ENCODE measurements around the gene PPP2R2C. TPM values are rescaled to one million over a fixed set of nuclear protein-coding genes. Genes with fewer than 3 reads are reported as not detected.

Gene PPP2R2C
- total RNA-seq, 1 donor: under 0.01 TPM

- H3K4me3 ChIP-seq (ENCODE audit: insufficient read depth, low read length): no peak overlapping the region
- no peaks in the 10 kb centered on the region for H3K27me3 ChIP-seq (ENCODE audit: insufficient read depth, low read length)
- H3K4me2 ChIP-seq (ENCODE audit: insufficient read depth, low read length): no peak overlapping the region
- TF ChIP-seq, protein P1, sequence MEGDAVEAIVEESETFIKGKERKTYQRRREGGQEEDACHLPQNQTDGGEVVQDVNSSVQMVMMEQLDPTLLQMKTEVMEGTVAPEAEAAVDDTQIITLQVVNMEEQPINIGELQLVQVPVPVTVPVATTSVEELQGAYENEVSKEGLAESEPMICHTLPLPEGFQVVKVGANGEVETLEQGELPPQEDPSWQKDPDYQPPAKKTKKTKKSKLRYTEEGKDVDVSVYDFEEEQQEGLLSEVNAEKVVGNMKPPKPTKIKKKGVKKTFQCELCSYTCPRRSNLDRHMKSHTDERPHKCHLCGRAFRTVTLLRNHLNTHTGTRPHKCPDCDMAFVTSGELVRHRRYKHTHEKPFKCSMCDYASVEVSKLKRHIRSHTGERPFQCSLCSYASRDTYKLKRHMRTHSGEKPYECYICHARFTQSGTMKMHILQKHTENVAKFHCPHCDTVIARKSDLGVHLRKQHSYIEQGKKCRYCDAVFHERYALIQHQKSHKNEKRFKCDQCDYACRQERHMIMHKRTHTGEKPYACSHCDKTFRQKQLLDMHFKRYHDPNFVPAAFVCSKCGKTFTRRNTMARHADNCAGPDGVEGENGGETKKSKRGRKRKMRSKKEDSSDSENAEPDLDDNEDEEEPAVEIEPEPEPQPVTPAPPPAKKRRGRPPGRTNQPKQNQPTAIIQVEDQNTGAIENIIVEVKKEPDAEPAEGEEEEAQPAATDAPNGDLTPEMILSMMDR (IDR thresholded peaks at IDR 0.05; ENCODE audit: extremely low read depth, low read depth, low read length): no peak
- H3K27ac ChIP-seq (ENCODE audit: low read depth, low read length): no peak overlapping the region
- H3K4me1 ChIP-seq (ENCODE audit: insufficient read depth, low read length): no peaks in the 10 kb centered on the region
- H4K20me1 ChIP-seq (ENCODE audit: insufficient read depth, low read length): no peaks in the 10 kb centered on the region
- no peaks in the 10 kb centered on the region for H3K9me3 ChIP-seq (ENCODE audit: low read depth, low read length)
- no peak overlapping the region for H2AFZ ChIP-seq (ENCODE audit: low read length)
- H3K36me3 ChIP-seq (ENCODE audit: insufficient read depth, low read length): no peaks in the 10 kb centered on the region
- no peak for DNase-seq (ENCODE audit: insufficient read length, low spot score, missing footprints)
- H3K79me2 ChIP-seq (ENCODE audit: insufficient read depth, low read length): no peaks in the 10 kb centered on the region
Observed at GRCh38 chr4:6435010-6435409, 37.4 kb downstream of the PPP2R2C start.

- Histone ChIP-seq H3K4me1 (ENCODE audit: insufficient read depth, low read length) (no peaks in the 10 kb centered on the region), H2AFZ (ENCODE audit: low read length) (no peak overlapping the region), H3K27me3 (ENCODE audit: insufficient read depth, low read length) (no peaks in the 10 kb centered on the region), H3K4me3 (ENCODE audit: insufficient read depth, low read length) (no peak overlapping the region), H3K9me3 (ENCODE audit: low read depth, low read length) (no peaks in the 10 kb centered on the region), H3K4me2 (ENCODE audit: insufficient read depth, low read length) (no peak overlapping the region), H3K79me2 (ENCODE audit: insufficient read depth, low read length) (no peaks in the 10 kb centered on the region), H3K36me3 (ENCODE audit: insufficient read depth, low read length) (no peaks in the 10 kb centered on the region), H4K20me1 (ENCODE audit: insufficient read depth, low read length) (no peaks in the 10 kb centered on the region), H3K27ac (ENCODE audit: low read depth, low read length) (no peak overlapping the region)
- DNase-seq (ENCODE audit: insufficient read length, low spot score, missing footprints): no peak
- TF ChIP-seq, protein P1 (IDR thresholded peaks at IDR 0.05; ENCODE audit: extremely low read depth, low read depth, low read length): no peak
Observed at GRCh38 chr4:6430927-6431326, 41.5 kb downstream of the PPP2R2C start.

GRCh38 chr4:6427439-6428090 is 44.8 kb downstream of the PPP2R2C start:
- no peak overlapping the region for H3K4me2 ChIP-seq (ENCODE audit: insufficient read depth, low read length)
- H4K20me1 ChIP-seq (ENCODE audit: insufficient read depth, low read length): no peaks in the 10 kb centered on the region
- H3K27ac ChIP-seq (ENCODE audit: low read depth, low read length): no peak overlapping the region
- H3K4me3 ChIP-seq (ENCODE audit: insufficient read depth, low read length): no peak overlapping the region
- H3K9me3 ChIP-seq (ENCODE audit: low read depth, low read length): no peaks in the 10 kb centered on the region
- no peaks in the 10 kb centered on the region for H3K79me2 ChIP-seq (ENCODE audit: insufficient read depth, low read length)
- no peaks in the 10 kb centered on the region for H3K36me3 ChIP-seq (ENCODE audit: insufficient read depth, low read length)
- no peak overlapping the region for H2AFZ ChIP-seq (ENCODE audit: low read length)
- H3K4me1 ChIP-seq (ENCODE audit: insufficient read depth, low read length): no peaks in the 10 kb centered on the region
- no peaks in the 10 kb centered on the region for H3K27me3 ChIP-seq (ENCODE audit: insufficient read depth, low read length)
- peak; percentile 69 for DNase-seq (ENCODE audit: insufficient read length, low spot score, missing footprints)
- TF ChIP-seq, protein P1 (IDR thresholded peaks at IDR 0.05; ENCODE audit: extremely low read depth, low read depth, low read length): no peak

GRCh38 chr4:6426571-6427438 is 45.6 kb downstream of the PPP2R2C start:
- Histone ChIP-seq H3K27ac (ENCODE audit: low read depth, low read length) (no peak overlapping the region), H3K9me3 (ENCODE audit: low read depth, low read length) (no peaks in the 10 kb centered on the region), H2AFZ (ENCODE audit: low read length) (no peak overlapping the region), H3K27me3 (ENCODE audit: insufficient read depth, low read length) (no peaks in the 10 kb centered on the region), H4K20me1 (ENCODE audit: insufficient read depth, low read length) (no peaks in the 10 kb centered on the region), H3K79me2 (ENCODE audit: insufficient read depth, low read length) (no peaks in the 10 kb centered on the region), H3K4me2 (ENCODE audit: insufficient read depth, low read length) (no peak overlapping the region), H3K4me1 (ENCODE audit: insufficient read depth, low read length) (no peaks in the 10 kb centered on the region), H3K36me3 (ENCODE audit: insufficient read depth, low read length) (no peaks in the 10 kb centered on the region), H3K4me3 (ENCODE audit: insufficient read depth, low read length) (no peak overlapping the region)
- peak; percentile 41 for DNase-seq (ENCODE audit: insufficient read length, low spot score, missing footprints)
- TF ChIP-seq, protein P1 (IDR thresholded peaks at IDR 0.05; ENCODE audit: extremely low read depth, low read depth, low read length): no peak

All from osteoblast (primary cell).